Sigmoid colon (tissue), 7 donors: Measurements from ENCODE around the gene CDKN1C. TPM values are rescaled to one million over a fixed set of nuclear protein-coding genes. Genes with fewer than 3 reads are reported as not detected.

ENCODE experiments used
- DNase-seq: peaks from one replicate; pipeline ENCODE4 v3.0.0-alpha.2; 2019
- H3K27ac ChIP-seq, 4 donors: fragments of 200-600 bp; sonication (generic); one replicate each; pipeline ENCODE4 v1.5.1; 2016 to 2019; ENCODE audit warnings: mild to moderate bottlenecking in 1 of 4
- H3K27me3 ChIP-seq, 3 donors: fragments of 200-600 bp; sonication (generic); one replicate each; pipeline ENCODE4 v1.5.1; 2019; ENCODE audit warnings: mild to moderate bottlenecking in 1 of 3
- H3K36me3 ChIP-seq, 4 donors: fragments of 200-600 bp; sonication (generic); one replicate each; pipeline ENCODE4 v1.5.1; 2016 to 2019
- H3K4me1 ChIP-seq, 4 donors: fragments of 200-600 bp; sonication (generic); one replicate each; pipeline ENCODE4 v1.5.1; 2017 to 2019
- H3K4me3 ChIP-seq, 4 donors: fragments of 200-600 bp; sonication (generic); one replicate each; pipeline ENCODE4 v1.5.1; 2017 to 2019; ENCODE audit warnings: mild to moderate bottlenecking in 2 of 4, moderate library complexity in 1 of 4
- H3K9me3 ChIP-seq, 4 donors: fragments of 200-600 bp in 3 of 4; sonication (generic) in 3 of 4; one replicate each; pipeline versions ENCODE4 v1.5.1 to v1.6.1; 2013 to 2019
- CTCF ChIP-seq, 4 experiments: fragments of 450-650 bp in 3 of 4; fragments of 200-600 bp in 1 of 4; IDR thresholded peaks; one replicate each; pipeline ENCODE4 v1.5.1; 2016 to 2019; ENCODE audit warnings: antibody characterized with exemption in 4 of 4, mild to moderate bottlenecking in 3 of 4, moderate library complexity in 2 of 4
- EP300 ChIP-seq, 4 donors: sonication (generic); formaldehyde crosslinking; IDR thresholded peaks; one replicate each; pipeline ENCODE4 v1.6.1; 2017; ENCODE audit warnings: antibody characterized with exemption in 4 of 4
- POLR2A ChIP-seq, 2 donors: fragments of 450-650 bp; IDR thresholded peaks; one replicate each; pipeline ENCODE4 v1.6.1; 2016; ENCODE audit warnings: antibody characterized with exemption in 2 of 2, mild to moderate bottlenecking in 2 of 2, moderate library complexity in 2 of 2
- POLR2AphosphoS5 ChIP-seq, 4 donors: sonication (generic); formaldehyde crosslinking; IDR thresholded peaks; one replicate each; pipeline ENCODE4 v1.6.1; 2017; ENCODE audit warnings: antibody characterized with exemption in 4 of 4
- WGBS, 2 donors: extraction: QIAGEN DNeasy Blood & Tissue Kit; methylation state at CpG; one replicate each; pipeline ENCODE4 v1.1.7; 2013; 5-methylcytosine and 5-hydroxymethylcytosine counted together
- intact Hi-C: fragments of 100-400 bp; cut with DNase I; formaldehyde crosslinking; loops from one replicate; pipeline ENCODE4 v1.15.1; 2023
- polyA plus RNA-seq, 3 donors: library from polyadenylated mRNA; stranded (reverse); fragments of 200-250 nt; gene quantifications; one replicate each; pipeline ENCODE4 v1.2.3, GENCODE V29; 2013
- total RNA-seq, 4 donors: library from RNA; depleted of rRNA; stranded (reverse); fragments of >200 nt; gene quantifications; one replicate each; pipeline ENCODE4 v1.1.0, GENCODE V29; 2016
- donor health status: healthy with polysubstance abuse.
- donor health status: Bipolar disorder and iron deficiency.
- donor health status: healthy.

The CDKN1C gene
- total and polyA plus RNA-seq, 7 donors, result 5.3 to 54.3 (median 37.2) TPM

- Histone ChIP-seq H3K4me1 (peaks cover 0 to 16% (median 9%) of the 10 kb centered on the region in 4 donors), H3K36me3 (no peaks in the 10 kb centered on the region), H3K9me3 (no peaks in the 10 kb centered on the region), H3K27me3 (peaks cover 24 to 56% (median 27%) of the 10 kb centered on the region in 3 donors), H3K4me3 (no peak overlapping the region), H3K27ac (no peak overlapping the region)
- 81 to 83% methylated on average over 10 of the region's 10 CpGs for WGBS, 2 donors
- TF ChIP-seq CTCF (IDR thresholded peaks at IDR 0.05), result no peak
- TF ChIP-seq POLR2A (IDR thresholded peaks at IDR 0.05), result no peak
- TF ChIP-seq EP300 (IDR thresholded peaks at IDR 0.05), result no peak
- TF ChIP-seq POLR2AphosphoS5 (IDR thresholded peaks at IDR 0.05), result no peak
- DNase-seq, result no peak
- intact Hi-C loops, result no loop called here
These were observed 20.7 kb downstream of the CDKN1C start for GRCh38 chr11:2864901-2865300.

- Histone ChIP-seq H3K9me3 (no peaks in the 10 kb centered on the region), H3K27me3 (peaks cover 14 to 42% (median 14%) of the 10 kb centered on the region in 3 donors), H3K4me1 (peaks cover 0 to 16% (median 9%) of the 10 kb centered on the region in 4 donors), H3K4me3 (peak overlapping the region in 2 of 4 donors; percentile 21 to 43), H3K36me3 (no peaks in the 10 kb centered on the region), H3K27ac (no peak overlapping the region)
- TF ChIP-seq POLR2A (IDR thresholded peaks at IDR 0.05) (no peak), CTCF (IDR thresholded peaks at IDR 0.05) (no peak), EP300 (IDR thresholded peaks at IDR 0.05) (no peak), POLR2AphosphoS5 (IDR thresholded peaks at IDR 0.05) (no peak)
- intact Hi-C loops, result no loop called here
- WGBS, 2 donors, result 44 to 77% methylated on average over 13 of the region's 13 CpGs
- DNase-seq, result no peak
These were observed 22.3 kb downstream of the CDKN1C start for GRCh38 chr11:2863276-2863618.

- intact Hi-C loops, result no loop called here
These were observed 22.9 kb downstream of the CDKN1C start for GRCh38 chr11:2862395-2863275.

GRCh38 chr11:2860636-2861035 is 24.9 kb downstream of the CDKN1C start:
- 18 to 55% methylated on average over 7 of the region's 7 CpGs for WGBS, 2 donors
- intact Hi-C loops, result no loop called here
- Histone ChIP-seq H3K27me3 (peaks cover 12 to 37% (median 14%) of the 10 kb centered on the region in 3 donors), H3K9me3 (no peaks in the 10 kb centered on the region), H3K4me1 (peaks cover 0 to 16% (median 9%) of the 10 kb centered on the region in 4 donors), H3K4me3 (no peak overlapping the region), H3K27ac (no peak overlapping the region), H3K36me3 (no peaks in the 10 kb centered on the region)
- no peak for DNase-seq
- TF ChIP-seq POLR2A (IDR thresholded peaks at IDR 0.05) (no peak), EP300 (IDR thresholded peaks at IDR 0.05) (no peak), CTCF (IDR thresholded peaks at IDR 0.05) (no peak), POLR2AphosphoS5 (IDR thresholded peaks at IDR 0.05) (no peak)

More at GRCh38 chr11:2862395-2863275, 22.9 kb downstream of the CDKN1C start:
- Histone ChIP-seq H3K9me3 (no peaks in the 10 kb centered on the region), H3K4me3 (peak overlapping the region in 3 of 4 donors; percentile 21 to 43 (median 40)), H3K36me3 (no peaks in the 10 kb centered on the region), H3K4me1 (peaks cover 0 to 16% (median 9%) of the 10 kb centered on the region in 4 donors), H3K27me3 (peaks cover 12 to 42% (median 14%) of the 10 kb centered on the region in 3 donors), H3K27ac (no peak overlapping the region)
- DNase-seq, result no peak
- WGBS, 2 donors, result 5 to 9% methylated on average over 96 of the region's 96 CpGs
- TF ChIP-seq CTCF (IDR thresholded peaks at IDR 0.05) (no peak), POLR2AphosphoS5 (IDR thresholded peaks at IDR 0.05) (no peak), EP300 (IDR thresholded peaks at IDR 0.05) (no peak), POLR2A (IDR thresholded peaks at IDR 0.05) (no peak)
